Fibroblast of skin of left quadriceps (primary cell): ENCODE results near the gene NGRN.

Experiments used
- DNase-seq, 2 experiments: peaks; one replicate each; pipeline ENCODE4 v3.0.0-alpha.2; 2013; ENCODE audit warnings: low read depth in 2 of 2

NGRN gene, protein sequence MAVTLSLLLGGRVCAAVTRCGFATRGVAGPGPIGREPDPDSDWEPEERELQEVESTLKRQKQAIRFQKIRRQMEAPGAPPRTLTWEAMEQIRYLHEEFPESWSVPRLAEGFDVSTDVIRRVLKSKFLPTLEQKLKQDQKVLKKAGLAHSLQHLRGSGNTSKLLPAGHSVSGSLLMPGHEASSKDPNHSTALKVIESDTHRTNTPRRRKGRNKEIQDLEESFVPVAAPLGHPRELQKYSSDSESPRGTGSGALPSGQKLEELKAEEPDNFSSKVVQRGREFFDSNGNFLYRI

DNA sequence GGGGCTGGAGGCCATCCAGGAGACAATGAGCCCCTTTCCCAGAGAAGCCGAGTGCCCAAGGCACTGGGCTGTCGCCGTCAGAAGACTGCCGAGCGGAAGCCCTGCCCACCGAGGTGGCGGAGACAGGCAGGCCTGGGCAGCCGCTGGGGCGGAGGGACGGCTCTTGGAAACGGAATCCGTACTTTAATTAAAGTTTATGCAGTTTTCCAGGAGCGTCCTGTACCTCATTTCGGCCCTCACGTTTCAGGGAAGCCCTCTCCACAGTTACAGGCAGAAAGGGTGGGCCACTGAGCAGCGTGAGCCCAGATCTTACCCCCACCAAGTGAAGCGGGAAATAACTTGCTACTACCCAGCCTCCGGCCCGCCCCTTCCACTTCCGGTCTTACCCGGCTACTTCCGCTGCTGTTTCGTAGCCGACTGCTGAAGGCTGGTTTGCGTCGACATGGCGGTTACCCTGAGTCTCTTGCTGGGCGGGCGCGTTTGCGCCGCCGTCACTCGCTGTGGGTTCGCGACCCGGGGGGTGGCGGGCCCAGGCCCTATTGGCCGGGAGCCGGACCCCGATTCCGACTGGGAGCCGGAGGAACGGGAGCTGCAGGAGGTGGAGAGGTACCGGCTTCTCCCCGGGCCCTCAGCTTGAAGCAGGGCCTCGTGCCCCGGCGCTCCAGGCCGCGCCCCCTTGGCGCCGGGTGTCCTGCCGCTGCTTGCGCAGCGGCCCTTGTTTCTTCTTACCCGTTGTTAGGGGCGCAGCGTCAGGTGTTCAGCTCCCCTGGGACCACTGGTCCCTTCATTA, at the start of gene NGRN:
Gene NGRN (plus strand): TSS at position 402 of the 790 bp plus-strand sequence. CDS start 41 bp downstream, at position 443.
- peak; percentile 67 to 69 for DNase-seq

DNA sequence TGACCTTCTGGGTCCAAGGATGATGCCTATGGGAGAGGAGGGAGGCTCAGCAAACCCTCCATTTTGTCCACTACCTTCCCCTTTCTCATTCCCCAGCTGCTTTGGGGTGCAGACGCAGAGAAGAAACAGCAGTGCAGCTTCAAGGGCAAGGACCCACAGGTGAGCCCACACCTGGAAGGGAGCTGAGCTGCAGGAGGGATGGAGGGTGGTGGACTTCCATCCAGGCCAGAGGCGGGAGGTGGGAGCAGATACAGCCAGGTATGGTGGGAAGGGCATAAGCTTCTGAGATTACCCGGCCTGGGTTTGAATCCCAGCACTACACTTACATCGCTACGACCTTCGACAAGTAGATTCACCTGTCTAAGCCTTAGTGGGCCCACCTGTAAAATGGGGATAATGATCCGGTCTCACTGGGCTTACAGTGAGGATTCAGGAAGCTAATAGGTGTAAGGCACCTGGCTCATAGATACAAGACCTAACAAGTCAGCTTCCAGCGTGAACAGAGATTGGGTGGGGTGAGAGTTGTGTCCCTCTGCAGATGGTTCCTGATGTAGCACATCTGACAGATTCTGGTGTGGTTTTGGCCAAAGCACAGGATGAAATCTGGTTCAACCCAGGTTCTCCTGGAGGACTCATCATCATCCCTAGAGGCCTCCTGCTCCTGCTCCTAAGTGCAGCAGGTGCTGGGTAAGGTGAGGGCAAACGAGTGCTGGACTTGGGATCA, 47.6 kb upstream of the NGRN start:
- no peak for DNase-seq

DNA sequence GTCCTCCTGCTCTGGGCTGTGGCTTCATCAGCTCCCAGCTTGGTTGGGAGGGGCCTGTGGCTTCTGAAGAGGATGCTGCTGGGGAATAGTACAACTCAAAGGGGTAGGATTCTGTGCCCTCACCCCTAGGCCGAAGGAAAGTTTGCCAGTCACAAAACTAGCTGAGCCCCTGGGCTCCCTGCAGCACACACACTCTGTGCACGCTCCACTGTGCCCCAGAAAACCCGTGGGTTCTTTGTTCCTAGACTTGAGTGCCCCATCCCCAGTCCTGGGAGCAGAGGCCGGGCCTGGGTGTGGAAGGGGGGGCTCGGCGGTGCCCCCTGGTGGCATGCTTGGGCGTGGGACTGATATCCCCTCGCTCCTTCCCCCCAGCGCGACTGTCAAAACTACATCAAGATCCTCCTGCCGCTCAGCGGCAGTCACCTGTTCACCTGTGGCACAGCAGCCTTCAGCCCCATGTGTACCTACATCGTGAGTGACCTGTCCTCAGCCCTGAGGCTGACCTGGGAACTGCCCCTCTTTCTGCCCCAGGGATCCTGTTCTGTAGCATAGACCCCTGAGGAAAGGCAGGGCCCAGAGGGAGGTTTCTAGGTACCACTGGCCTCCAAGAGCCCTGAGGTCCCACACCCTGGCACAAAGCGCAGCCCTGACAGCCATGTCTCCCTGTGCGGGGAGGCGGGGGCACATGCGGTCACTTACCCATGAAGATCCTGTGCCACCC, 45.9 kb upstream of the NGRN start:
- no peak for DNase-seq

DNA sequence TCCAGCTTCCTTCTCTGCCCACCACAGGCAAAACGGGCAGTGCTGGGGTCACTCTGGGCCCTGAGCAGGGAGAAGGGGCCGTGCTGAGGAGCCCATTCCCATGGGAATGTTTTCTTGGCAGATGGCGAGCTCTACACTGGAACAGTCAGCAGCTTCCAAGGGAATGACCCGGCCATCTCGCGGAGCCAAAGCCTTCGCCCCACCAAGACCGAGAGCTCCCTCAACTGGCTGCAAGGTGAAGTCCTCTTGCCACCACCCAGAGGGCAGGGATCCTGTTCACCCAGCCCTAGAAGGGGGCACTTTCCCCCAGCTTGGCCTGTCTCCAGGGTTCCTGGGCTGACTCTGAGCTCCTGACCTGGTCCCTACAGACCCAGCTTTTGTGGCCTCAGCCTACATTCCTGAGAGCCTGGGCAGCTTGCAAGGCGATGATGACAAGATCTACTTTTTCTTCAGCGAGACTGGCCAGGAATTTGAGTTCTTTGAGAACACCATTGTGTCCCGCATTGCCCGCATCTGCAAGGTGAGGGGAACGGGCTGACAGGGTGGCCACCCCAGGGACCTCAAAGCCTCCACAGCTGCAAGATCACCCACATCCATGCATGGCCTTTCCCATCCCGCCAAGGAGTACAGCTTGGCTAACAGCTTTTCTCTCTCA, 44.1 kb upstream of the NGRN start:
- peak; percentile 40 to 49 for DNase-seq

DNA sequence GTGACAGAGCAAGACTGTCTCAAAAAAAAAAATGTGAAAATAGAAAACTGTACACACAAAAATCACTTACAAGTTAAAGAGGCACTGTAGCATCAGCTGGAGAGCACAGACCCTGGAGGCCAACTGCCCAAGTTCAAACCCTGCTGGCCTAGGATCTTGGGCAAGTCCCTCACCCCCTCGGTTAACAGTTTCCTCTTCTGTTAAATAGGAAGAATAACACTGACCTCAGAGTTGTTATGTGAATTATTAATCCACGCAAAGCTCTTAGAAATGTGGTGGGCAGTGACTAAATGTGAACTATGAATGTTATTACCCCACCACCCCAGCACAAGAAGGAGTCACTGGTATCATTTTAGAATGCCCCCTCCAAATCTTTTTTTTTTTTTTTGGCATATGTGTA, 42.9 kb upstream of the NGRN start:
- DNase-seq = no peak

DNA sequence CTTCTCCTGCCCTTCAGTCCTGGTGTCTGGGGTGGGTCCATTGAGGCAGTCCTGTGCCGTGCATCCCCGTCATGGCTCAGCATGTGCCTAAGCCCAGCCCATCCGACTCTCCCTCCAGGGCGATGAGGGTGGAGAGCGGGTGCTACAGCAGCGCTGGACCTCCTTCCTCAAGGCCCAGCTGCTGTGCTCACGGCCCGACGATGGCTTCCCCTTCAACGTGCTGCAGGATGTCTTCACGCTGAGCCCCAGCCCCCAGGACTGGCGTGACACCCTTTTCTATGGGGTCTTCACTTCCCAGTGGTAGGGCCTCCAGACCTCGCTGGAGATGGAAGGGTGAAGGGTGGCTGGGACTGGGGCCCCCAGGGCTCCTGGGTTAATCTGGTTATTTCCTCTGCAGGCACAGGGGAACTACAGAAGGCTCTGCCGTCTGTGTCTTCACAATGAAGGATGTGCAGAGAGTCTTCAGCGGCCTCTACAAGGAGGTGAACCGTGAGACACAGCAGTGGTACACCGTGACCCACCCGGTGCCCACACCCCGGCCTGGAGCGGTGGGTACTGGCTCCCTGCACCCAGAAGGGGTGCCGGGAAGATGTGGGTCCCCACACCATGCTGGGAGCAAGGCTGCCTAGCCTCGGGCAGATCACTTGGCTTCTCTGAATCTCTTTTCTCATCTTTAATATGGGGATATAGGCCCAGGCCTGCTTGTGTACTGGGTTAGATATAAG, 41.9 kb upstream of the NGRN start:
- no peak for DNase-seq

DNA sequence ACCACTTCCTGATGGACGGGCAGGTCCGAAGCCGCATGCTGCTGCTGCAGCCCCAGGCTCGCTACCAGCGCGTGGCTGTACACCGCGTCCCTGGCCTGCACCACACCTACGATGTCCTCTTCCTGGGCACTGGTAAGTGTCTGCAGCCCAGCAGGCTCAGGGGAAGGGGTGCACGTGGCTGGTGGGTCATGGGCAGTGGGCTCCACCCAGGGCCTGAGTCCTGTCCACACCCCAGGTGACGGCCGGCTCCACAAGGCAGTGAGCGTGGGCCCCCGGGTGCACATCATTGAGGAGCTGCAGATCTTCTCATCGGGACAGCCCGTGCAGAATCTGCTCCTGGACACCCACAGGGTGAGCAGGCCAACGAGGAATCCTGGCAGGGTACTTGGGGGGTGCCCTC, 40.4 kb upstream of the NGRN start:
- DNase-seq = no peak

DNA sequence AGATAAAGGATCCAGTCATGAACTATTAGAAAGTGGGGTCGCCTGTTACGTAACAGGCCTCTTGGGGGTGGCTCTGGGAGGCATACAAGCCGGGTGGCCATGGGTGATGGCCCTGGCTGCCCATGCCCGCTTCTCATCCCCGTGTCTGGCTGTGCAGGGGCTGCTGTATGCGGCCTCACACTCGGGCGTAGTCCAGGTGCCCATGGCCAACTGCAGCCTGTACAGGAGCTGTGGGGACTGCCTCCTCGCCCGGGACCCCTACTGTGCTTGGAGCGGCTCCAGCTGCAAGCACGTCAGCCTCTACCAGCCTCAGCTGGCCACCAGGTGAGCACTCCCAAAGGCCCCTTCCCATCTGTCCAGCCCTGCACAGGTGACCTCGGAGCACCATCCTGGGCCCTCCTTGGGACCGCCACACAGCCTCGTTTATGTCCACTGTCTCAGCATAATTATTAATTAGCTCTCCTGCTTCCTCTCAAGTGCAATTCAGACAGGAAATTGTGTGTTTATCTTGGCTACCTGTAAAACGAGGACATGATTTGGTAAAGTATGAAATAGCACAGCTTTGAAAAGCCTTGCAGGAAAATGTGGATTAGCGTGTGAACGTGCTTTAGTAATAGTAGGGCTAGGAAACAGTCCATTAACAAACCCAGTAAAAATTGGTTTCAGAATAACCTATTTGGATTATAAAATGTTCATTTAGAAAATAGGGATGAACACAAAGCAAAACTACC, 39.8 kb upstream of the NGRN start:
- no peak for DNase-seq

DNA sequence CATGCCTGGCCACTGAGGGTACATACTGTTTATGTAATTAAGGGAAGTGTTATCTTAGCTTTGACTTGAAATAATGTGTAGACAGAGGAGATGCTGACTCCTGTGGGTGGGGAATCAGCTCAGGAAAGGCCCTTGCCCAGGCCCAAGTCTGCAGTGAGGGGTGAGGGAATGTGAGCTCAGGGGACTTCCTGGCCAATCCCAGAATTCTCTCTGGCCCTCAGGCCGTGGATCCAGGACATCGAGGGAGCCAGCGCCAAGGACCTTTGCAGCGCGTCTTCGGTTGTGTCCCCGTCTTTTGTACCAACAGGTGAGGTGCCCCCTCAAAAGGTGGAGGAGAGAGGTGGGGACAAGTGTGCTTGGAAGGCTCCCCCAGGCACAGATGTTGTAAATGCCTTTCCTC, 38.1 kb upstream of the NGRN start:
- DNase-seq = no peak

DNA sequence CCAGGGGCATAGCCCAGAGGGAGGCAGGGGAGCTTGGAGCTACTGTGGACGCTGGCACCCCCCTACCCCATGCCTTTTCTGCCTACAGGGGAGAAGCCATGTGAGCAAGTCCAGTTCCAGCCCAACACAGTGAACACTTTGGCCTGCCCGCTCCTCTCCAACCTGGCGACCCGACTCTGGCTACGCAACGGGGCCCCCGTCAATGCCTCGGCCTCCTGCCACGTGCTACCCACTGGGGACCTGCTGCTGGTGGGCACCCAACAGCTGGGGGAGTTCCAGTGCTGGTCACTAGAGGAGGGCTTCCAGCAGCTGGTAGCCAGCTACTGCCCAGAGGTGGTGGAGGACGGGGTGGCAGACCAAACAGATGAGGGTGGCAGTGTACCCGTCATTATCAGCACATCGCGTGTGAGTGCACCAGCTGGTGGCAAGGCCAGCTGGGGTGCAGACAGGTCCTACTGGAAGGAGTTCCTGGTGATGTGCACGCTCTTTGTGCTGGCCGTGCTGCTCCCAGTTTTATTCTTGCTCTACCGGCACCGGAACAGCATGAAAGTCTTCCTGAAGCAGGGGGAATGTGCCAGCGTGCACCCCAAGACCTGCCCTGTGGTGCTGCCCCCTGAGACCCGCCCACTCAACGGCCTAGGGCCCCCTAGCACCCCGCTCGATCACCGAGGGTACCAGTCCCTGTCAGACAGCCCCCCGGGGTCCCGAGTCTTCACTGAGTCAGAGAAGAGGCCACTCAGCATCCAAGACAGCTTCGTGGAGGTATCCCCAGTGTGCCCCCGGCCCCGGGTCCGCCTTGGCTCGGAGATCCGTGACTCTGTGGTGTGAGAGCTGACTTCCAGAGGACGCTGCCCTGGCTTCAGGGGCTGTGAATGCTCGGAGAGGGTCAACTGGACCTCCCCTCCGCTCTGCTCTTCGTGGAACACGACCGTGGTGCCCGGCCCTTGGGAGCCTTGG, 37.4 kb upstream of the NGRN start:
- no peak for DNase-seq

DNA sequence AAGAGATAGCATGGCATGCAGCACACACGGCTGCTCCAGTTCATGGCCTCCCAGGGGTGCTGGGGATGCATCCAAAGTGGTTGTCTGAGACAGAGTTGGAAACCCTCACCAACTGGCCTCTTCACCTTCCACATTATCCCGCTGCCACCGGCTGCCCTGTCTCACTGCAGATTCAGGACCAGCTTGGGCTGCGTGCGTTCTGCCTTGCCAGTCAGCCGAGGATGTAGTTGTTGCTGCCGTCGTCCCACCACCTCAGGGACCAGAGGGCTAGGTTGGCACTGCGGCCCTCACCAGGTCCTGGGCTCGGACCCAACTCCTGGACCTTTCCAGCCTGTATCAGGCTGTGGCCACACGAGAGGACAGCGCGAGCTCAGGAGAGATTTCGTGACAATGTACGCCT, 36.5 kb upstream of the NGRN start:
- DNase-seq = no peak

DNA sequence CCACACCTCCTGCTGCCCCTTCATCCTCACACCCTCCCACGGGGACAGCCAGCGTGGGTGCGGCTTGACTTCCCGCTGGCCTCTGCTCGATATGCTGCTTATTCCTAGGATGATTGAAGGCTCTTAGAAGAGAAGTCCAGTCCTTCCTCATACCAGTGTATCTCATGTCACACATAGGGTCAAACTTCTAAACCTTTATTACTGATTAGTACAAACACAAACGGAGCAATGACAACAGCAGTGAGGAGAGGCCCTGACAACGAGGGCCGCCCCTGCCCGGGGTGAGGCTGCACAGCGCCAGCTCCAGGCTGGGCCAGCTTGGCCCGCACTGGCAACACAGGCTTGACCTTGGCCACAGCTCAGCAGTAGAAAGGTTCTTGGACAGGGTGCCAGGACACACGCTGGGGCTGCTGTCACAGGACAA, 35.4 kb upstream of the NGRN start:
- no peak for DNase-seq

DNA sequence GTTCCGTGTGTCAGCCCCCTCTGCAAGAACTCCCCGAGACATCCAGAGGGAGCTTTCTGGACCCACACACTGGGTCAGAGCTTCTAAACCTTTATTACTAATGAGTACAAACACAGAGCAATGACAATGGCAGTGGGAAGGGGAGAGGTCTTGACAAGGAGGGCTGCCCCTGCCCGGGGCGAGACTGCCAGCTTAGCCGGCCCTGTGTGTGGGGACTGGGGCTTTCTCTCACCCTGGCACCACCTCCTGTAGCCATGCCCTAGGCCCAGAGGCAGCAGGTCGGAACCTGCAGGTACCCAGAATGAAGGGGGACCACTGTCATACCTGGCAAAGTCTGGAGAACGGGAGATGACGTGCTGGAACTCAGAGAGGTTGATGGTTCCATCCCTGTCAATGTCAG, 34.9 kb upstream of the NGRN start:
- no peak for DNase-seq

DNA sequence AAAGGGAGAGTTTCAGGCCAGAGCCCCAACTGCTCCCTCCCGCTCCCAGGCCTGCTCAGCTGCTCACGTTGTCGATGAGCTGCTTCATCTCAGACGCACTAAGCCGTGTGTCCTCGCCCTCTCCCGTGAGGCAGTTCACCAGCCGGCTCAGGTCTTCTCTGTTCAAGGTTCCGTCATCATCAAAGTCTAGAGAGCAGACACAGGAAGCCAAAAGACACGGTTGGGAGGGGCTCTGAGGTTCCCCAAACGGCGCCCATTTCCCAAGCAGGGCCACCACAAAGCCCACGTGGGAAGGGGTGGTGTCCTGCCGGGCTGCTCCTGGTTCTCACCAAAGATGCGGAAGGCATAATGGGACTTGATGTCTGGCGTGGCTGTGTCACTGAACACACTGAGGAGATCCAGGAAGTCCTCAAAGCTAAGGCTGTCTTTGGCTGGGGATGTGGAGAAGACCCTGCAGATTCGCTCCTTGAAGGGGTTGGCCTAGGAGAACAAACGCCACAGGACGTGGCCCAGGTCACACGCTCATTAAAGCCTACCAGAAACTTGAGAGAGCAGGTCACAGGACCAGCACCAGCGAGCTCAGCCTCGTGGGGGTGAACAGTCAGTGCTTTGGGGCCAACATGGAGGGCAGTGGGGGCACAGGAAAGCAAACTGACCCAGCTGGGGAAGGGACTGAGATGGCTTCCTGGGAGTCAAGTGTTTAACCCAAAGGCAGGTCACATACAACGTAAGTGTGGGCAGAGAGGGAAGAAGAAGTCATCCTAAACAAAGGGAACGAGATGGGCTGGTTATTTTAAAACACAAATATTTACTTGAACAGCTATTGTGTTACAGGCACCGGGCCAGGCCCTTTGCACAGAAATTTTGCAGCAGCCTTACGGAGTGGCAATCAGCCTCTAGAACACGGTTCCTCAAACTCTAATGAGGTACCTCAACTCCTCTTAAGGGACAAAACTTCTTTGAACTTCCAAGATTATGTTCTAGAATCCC, 34.1 kb upstream of the NGRN start:
- no peak for DNase-seq

DNA sequence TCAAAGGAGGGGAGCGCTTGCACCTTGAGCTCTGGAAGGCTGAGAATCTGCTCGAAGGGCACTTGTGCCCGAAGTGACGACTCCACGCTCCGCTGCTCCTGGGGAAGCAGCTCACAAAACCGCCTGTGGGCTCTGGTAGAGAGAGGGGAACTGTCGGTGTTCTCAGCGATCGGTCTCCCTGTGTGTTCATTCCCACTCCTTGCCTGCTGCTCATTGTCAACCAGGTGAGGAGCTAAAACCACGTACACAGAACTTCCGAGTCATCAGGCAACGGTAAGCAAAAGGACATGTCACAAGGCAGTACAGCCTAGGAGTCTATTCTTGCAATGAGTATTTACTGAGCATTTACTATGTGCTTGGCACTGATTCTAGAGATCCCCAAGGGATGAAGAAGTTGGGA, 33.3 kb upstream of the NGRN start:
- DNase-seq = no peak

DNA sequence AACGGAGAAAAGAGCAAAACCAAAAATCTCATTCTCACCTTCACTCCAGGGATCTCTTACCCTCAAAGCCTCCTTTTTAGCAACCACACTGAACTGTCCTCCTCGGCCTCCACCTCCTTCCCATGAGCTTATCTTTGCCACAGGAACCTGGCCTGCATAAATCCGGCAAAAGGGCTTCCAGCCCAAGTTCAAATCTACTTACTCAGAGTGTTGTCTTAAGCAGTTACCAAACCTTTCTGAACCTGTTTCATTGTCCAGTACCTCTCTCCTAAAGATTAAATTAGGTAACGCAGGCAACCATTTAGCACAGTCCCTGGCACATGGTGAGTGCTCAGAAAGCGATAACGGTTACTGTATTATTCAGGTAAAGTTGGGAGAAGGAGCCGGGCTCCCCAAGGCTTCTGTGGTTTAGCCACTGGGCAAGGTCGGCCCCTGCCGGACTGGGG, 32.5 kb upstream of the NGRN start:
- DNase-seq = no peak

DNA sequence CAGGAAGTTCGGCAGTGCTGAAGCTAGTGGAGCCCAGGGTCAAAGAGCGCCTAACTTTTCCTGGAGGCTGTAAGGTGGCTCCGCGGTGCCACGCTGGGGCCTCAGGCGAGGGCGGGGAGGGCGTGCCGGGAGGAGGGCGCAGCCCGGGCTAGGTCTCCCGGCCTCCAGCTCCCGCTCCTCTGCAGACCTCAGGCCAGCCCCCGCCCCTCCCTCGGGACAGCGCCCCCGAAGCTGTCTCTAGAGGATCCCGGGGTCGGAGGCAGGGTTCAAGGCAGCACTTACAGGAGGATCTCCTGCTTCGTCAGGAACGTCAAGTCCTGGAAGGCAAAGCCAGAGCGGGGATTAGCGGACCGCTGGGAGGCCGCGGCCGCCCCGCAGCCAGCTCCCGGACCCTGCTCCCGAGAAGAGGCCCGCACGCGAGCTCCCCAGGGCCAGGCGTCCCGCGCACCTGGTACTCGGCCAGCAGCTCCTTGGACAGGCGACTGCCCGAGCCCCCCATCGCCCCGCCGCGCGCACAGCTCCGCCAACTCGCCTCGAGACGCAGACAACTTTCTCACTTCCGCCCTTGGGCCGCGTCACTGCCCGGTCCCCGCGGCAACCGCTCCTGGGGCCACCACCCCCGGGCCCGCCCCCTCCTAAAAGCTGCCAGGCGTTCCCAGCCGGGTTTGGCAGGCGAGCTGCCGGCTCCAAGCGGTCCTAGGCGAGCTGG, 31.9 kb upstream of the NGRN start, which contains the start of gene CIB1:
Gene CIB1 (minus strand): TSS at position 555 of the 709 bp plus-strand sequence. CDS start 56 bp downstream, at position 499.
- DNase-seq = peak; percentile 92 to 93
